ENCODE data around the gene CIAO2A. TPM values are rescaled to one million over a fixed set of nuclear protein-coding genes. Genes with fewer than 3 reads are reported as not detected.

Gene CIAO2A
- total RNA-seq, 1 donor from 2014 or later: 51.4 TPM

GRCh38 chr15:64029110-64029509 is 64.5 kb downstream of the CIAO2A start:
- Mint-ChIP-seq H3K27ac (ENCODE audit: unreplicated experiment) (no peak overlapping the region), H3K4me3 (ENCODE audit: unreplicated experiment) (no peak overlapping the region)

GRCh38 chr15:64026591-64026990 is 67.0 kb downstream of the CIAO2A start:
- TF ChIP-seq CTCF (IDR thresholded peaks at IDR 0.05; ENCODE audit: unreplicated experiment): no peak
- H3K4me1 Mint-ChIP-seq (ENCODE audit: unreplicated experiment): peaks cover 5% of the 10 kb centered on the region
- peaks cover 5% of the 10 kb centered on the region for H3K36me3 Mint-ChIP-seq (ENCODE audit: low read depth, unreplicated experiment)
- H3K9me3 Mint-ChIP-seq (ENCODE audit: unreplicated experiment): no peaks in the 10 kb centered on the region
- DNase-seq (ENCODE audit: low spot score): no peak
- peaks cover 1% of the 10 kb centered on the region for H3K27me3 Mint-ChIP-seq (ENCODE audit: unreplicated experiment)
- H3K27ac Mint-ChIP-seq (ENCODE audit: unreplicated experiment): no peak overlapping the region
- H3K4me3 Mint-ChIP-seq (ENCODE audit: unreplicated experiment): no peak overlapping the region

More at GRCh38 chr15:64029110-64029509, 64.5 kb downstream of the CIAO2A start:
- TF ChIP-seq CTCF (IDR thresholded peaks at IDR 0.05; ENCODE audit: unreplicated experiment): no peak
- Mint-ChIP-seq H3K9me3 (ENCODE audit: unreplicated experiment) (no peaks in the 10 kb centered on the region), H3K27me3 (ENCODE audit: unreplicated experiment) (peaks cover 1% of the 10 kb centered on the region), H3K4me1 (ENCODE audit: unreplicated experiment) (peaks cover 5% of the 10 kb centered on the region), H3K36me3 (ENCODE audit: low read depth, unreplicated experiment) (peaks cover 5% of the 10 kb centered on the region)
- DNase-seq (ENCODE audit: low spot score): no peak

- H3K27me3 Mint-ChIP-seq (ENCODE audit: unreplicated experiment): peaks cover 1% of the 10 kb centered on the region
- no peaks in the 10 kb centered on the region for H3K9me3 Mint-ChIP-seq (ENCODE audit: unreplicated experiment)
- no peak for DNase-seq (ENCODE audit: low spot score)
- H3K4me1 Mint-ChIP-seq (ENCODE audit: unreplicated experiment): peaks cover 9% of the 10 kb centered on the region
- H3K4me3 Mint-ChIP-seq (ENCODE audit: unreplicated experiment): no peak overlapping the region
- H3K36me3 Mint-ChIP-seq (ENCODE audit: low read depth, unreplicated experiment): peaks cover 5% of the 10 kb centered on the region
- H3K27ac Mint-ChIP-seq (ENCODE audit: unreplicated experiment): no peak overlapping the region
- TF ChIP-seq CTCF (IDR thresholded peaks at IDR 0.05; ENCODE audit: unreplicated experiment): no peak
Measured at GRCh38 chr15:64024172-64025050, 69.2 kb downstream of the CIAO2A start.

- no peak for TF ChIP-seq CTCF (IDR thresholded peaks at IDR 0.05; ENCODE audit: unreplicated experiment)
- H3K36me3 Mint-ChIP-seq (ENCODE audit: low read depth, unreplicated experiment): no peaks in the 10 kb centered on the region
- peaks cover 9% of the 10 kb centered on the region for H3K4me1 Mint-ChIP-seq (ENCODE audit: unreplicated experiment)
- H3K27ac Mint-ChIP-seq (ENCODE audit: unreplicated experiment): no peak overlapping the region
- H3K27me3 Mint-ChIP-seq (ENCODE audit: unreplicated experiment): peaks cover 3% of the 10 kb centered on the region
- H3K9me3 Mint-ChIP-seq (ENCODE audit: unreplicated experiment): no peaks in the 10 kb centered on the region
- DNase-seq (ENCODE audit: low spot score): no peak
- H3K4me3 Mint-ChIP-seq (ENCODE audit: unreplicated experiment): no peak overlapping the region
Measured at GRCh38 chr15:64023220-64023619, 70.4 kb downstream of the CIAO2A start.

- no peaks in the 10 kb centered on the region for H3K9me3 Mint-ChIP-seq (ENCODE audit: unreplicated experiment)
- DNase-seq (ENCODE audit: low spot score): no peak
- no peak overlapping the region for H3K27ac Mint-ChIP-seq (ENCODE audit: unreplicated experiment)
- H3K36me3 Mint-ChIP-seq (ENCODE audit: low read depth, unreplicated experiment): no peaks in the 10 kb centered on the region
- H3K4me1 Mint-ChIP-seq (ENCODE audit: unreplicated experiment): peaks cover 9% of the 10 kb centered on the region
- H3K27me3 Mint-ChIP-seq (ENCODE audit: unreplicated experiment): peaks cover 3% of the 10 kb centered on the region
- no peak overlapping the region for H3K4me3 Mint-ChIP-seq (ENCODE audit: unreplicated experiment)
- no peak for TF ChIP-seq CTCF (IDR thresholded peaks at IDR 0.05; ENCODE audit: unreplicated experiment)
Measured at GRCh38 chr15:64022571-64022970, 71.1 kb downstream of the CIAO2A start.
